Endodermal cell (in vitro differentiated cells): ENCODE data around the gene GAREM1. TPM values are rescaled to one million over a fixed set of nuclear protein-coding genes. Genes with fewer than 3 reads are reported as not detected.

ENCODE experiments used
- DNase-seq: peaks from one replicate; pipeline ENCODE4 v3.0.0-alpha.2; 2017
- H3K27ac ChIP-seq: 2 replicates; pipeline ENCODE4 v1.5.1; 2013; ENCODE audit warnings: mild to moderate bottlenecking, low read depth, low read length, moderate library complexity
- H3K27me3 ChIP-seq: 2 replicates; pipeline ENCODE4 v1.6.1; 2013; ENCODE audit warnings: mild to moderate bottlenecking, low read length, moderate library complexity; ENCODE audit not compliant: insufficient read depth, control insufficient read depth, poor library complexity, severe bottlenecking
- H3K36me3 ChIP-seq: 2 replicates; pipeline ENCODE4 v1.7.0; 2013; ENCODE audit warnings: mild to moderate bottlenecking, low read length, moderate library complexity; ENCODE audit not compliant: control insufficient read depth, insufficient read depth
- H3K4me1 ChIP-seq: one replicate; pipeline ENCODE4 v1.7.0; 2013; ENCODE audit warnings: low read length; ENCODE audit not compliant: control insufficient read depth, insufficient read depth
- H3K4me3 ChIP-seq: 2 replicates; pipeline ENCODE4 v1.5.1; 2013; ENCODE audit warnings: mild to moderate bottlenecking, low read length, moderate library complexity
- H3K9ac ChIP-seq: 2 replicates; pipeline ENCODE4 v1.6.1; 2013; ENCODE audit warnings: mild to moderate bottlenecking, low read length, moderate library complexity; ENCODE audit not compliant: poor library complexity, severe bottlenecking; ENCODE audit errors: extremely low read depth
- H3K9me3 ChIP-seq: 2 replicates; pipeline ENCODE4 v1.6.1; 2013; ENCODE audit warnings: mild to moderate bottlenecking, low read length, moderate library complexity; ENCODE audit not compliant: control insufficient read depth
- H3K27ac Mint-ChIP-seq: 2 replicates; pipeline ENCODE4 v1.8.0; 2020; ENCODE audit warnings: mixed read lengths
- H3K27me3 Mint-ChIP-seq: 2 replicates; pipeline ENCODE4 v1.8.0; 2021; ENCODE audit warnings: mild to moderate bottlenecking, mixed read lengths; ENCODE audit not compliant: insufficient read depth
- H3K36me3 Mint-ChIP-seq: 2 replicates; pipeline ENCODE4 v1.8.0; 2020; ENCODE audit warnings: low read depth, mixed read lengths
- H3K4me1 Mint-ChIP-seq: 2 replicates; pipeline ENCODE4 v1.8.0; 2020; ENCODE audit warnings: mixed read lengths
- H3K4me3 Mint-ChIP-seq: 2 replicates; pipeline ENCODE4 v1.8.0; 2020; ENCODE audit warnings: mild to moderate bottlenecking, moderate library complexity, mixed read lengths
- H3K9me3 Mint-ChIP-seq: 2 replicates; pipeline ENCODE4 v1.8.0; 2020; ENCODE audit warnings: mild to moderate bottlenecking, mixed read lengths
- CTCF ChIP-seq: fragments of 200-600 bp; sonication (generic); conservative IDR thresholded peaks from 2 replicates; pipeline ENCODE4 v1.5.0; 2021; ENCODE audit warnings: antibody characterized with exemption, mild to moderate bottlenecking
- WGBS, 2 experiments: methylation state at CpG; one replicate each; pipeline versions ENCODE4 v1.1.5 to v1.1.7; 2013; ENCODE audit warnings: missing lambda C conversion rate in 2 of 2, mixed read lengths in 1 of 2; ENCODE audit not compliant: insufficient coverage in 1 of 2, insufficient read length in 1 of 2; 5-methylcytosine and 5-hydroxymethylcytosine counted together
- long read RNA-seq, 4 experiments: library from polyadenylated mRNA in 2 of 4; library from RNA in 1 of 4; library from capped mRNA in 1 of 4; stranded (forward) in 3 of 4; unstranded in 1 of 4; transcript quantifications; one replicate each; pipeline ENCODE4 v2.0.0, GENCODE V29; 2020 to 2021; ENCODE audit warnings: inconsistent platforms in 1 of 4
- polyA plus RNA-seq, 2 experiments: library from polyadenylated mRNA; stranded (reverse); fragments of 50-300 nt; gene quantifications; one replicate each; pipeline ENCODE4 v1.2.3, GENCODE V29; 2013
- total RNA-seq, 2 donors: library from RNA; stranded (reverse); fragmentation: NEBNext Ultra II Directional in 1 of 2; extraction: Animal tissue kit (Norgen Biotek cat#: 25700) in 1 of 2; gene quantifications; 2 replicates in 1 of 2; 3 replicates in 1 of 2; pipeline ENCODE4 v1.2.1, GENCODE V29; 2021

The GAREM1 gene
- total RNA-seq = 1 to 10 TPM; 9.2 to 9.4 TPM
- polyA plus RNA-seq (2013, experiment 1 of 2) = 4.7 TPM
- polyA plus RNA-seq (2013, experiment 2 of 2) = 5.0 TPM
- long read RNA-seq, experiment 1, partial matches to known transcripts = 1 of 5 reads
- long read RNA-seq, experiment 1, other reads (novel, unspliced or antisense) = 4 of 5 reads
- long read RNA-seq, experiment 2, full-length matches to known transcripts = 8 of 12 reads
- long read RNA-seq, experiment 2, partial matches to known transcripts = 0 of 12 reads
- long read RNA-seq, experiment 2, other reads (novel, unspliced or antisense) = 4 of 12 reads
- long read RNA-seq, experiment 3, partial matches to known transcripts = 2 of 3 reads
- long read RNA-seq, experiment 3, other reads (novel, unspliced or antisense) = 1 of 3 reads
- long read RNA-seq, experiment 4, partial matches to known transcripts = 0 of 2 reads
- long read RNA-seq, experiment 4, other reads (novel, unspliced or antisense) = 2 of 2 reads

DNA sequence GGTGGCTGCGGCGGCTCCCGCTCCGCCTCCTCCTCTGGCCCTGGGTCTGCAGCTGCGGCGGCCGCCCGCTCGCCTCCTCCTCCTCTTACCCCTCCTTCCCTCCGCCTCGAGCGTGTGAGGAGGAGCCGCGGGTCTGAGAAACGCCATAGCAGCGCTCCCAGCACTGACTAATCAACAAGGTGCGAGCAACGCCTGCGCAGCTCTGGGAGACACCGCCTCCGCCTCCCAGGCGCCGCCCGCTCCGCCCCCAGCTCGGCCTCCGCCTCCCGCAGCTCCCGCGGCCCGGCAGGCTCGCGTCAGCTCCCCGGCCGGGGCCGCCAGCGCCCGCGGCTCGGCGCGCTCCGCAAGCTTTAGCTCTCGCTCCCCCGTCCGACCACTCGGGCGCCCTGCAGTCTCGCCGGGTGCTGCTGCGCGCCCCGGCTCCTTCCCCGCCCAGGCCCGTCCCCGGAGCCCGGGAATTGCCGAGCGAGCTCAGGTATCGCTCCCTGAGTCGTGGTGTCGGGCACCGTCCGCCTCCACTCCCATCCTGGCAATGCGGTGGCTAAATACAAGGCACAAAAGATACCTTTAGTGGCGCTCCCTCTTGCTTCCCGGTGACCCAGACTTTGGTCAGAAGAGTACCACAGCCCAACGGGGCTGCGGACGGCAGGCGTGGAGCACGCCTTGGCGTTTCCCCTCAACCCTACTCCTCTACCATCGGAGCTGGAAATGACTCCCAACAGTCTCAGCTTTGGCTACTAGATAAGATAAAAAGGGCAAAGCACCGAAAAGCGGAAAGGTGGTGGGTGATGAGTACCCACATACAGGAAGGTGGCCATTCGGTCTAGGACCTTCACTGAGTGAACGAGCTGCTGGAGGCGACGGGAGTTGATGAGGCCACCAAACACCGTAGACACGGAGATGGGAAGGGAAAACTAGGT is at the start of gene GAREM1:
TSS of gene GAREM1 (minus strand) at position 169 of the 920 bp plus-strand sequence. CDS start 454 bp downstream, outside the sequence.
- no peak within 1 kb of the TSS for H3K27ac ChIP-seq

GRCh38 chr18:32511147-32511546 is 40.5 kb upstream of the GAREM1 start:
- H3K27me3 Mint-ChIP-seq = no peaks in the 10 kb centered on the region
- TF ChIP-seq CTCF = no peak
- Histone ChIP-seq H3K9me3 (no peaks in the 10 kb centered on the region), H3K9ac (no peak overlapping the region), H3K4me1 (no peaks in the 10 kb centered on the region), H3K36me3 (no peaks in the 10 kb centered on the region), H3K27me3 (no peaks in the 10 kb centered on the region), H3K4me3 (no peak overlapping the region), H3K27ac (no peak overlapping the region)
- no peak overlapping the region for H3K4me3 Mint-ChIP-seq
- H3K27ac Mint-ChIP-seq = no peak overlapping the region
- no peak for DNase-seq
- no peaks in the 10 kb centered on the region for H3K4me1 Mint-ChIP-seq
- WGBS, 2 experiments = 92 to 94% methylated on average over 5 to 7 of the region's 7 CpGs
- H3K36me3 Mint-ChIP-seq = no peaks in the 10 kb centered on the region
- H3K9me3 Mint-ChIP-seq = peaks cover 2% of the 10 kb centered on the region

More for the DNA sequence above, at the start of gene GAREM1:
- Histone ChIP-seq H3K4me1 (peaks cover 11% of the 10 kb centered on the region), H3K4me3 (peak within 1 kb of the TSS; percentile 90), H3K36me3 (no peaks in the 10 kb centered on the region), H3K9ac (peak within 1 kb of the TSS; percentile 49), H3K9me3 (no peaks in the 10 kb centered on the region), H3K27me3 (peaks cover 16% of the 10 kb centered on the region)
- peaks cover 15% of the 10 kb centered on the region for H3K27me3 Mint-ChIP-seq
- no peaks in the 10 kb centered on the region for H3K9me3 Mint-ChIP-seq
- peak within 1 kb of the TSS; percentile 90 for H3K27ac Mint-ChIP-seq
- H3K4me3 Mint-ChIP-seq = peak within 1 kb of the TSS; percentile 75
- no peaks in the 10 kb centered on the region for H3K36me3 Mint-ChIP-seq
- H3K4me1 Mint-ChIP-seq = peaks cover 23% of the 10 kb centered on the region
- TF ChIP-seq CTCF = peak; percentile 72
- peak; percentile 97 for DNase-seq
- WGBS, 2 experiments = 1 to 2% methylated on average over 22 to 82 of the region's 82 CpGs

DNA sequence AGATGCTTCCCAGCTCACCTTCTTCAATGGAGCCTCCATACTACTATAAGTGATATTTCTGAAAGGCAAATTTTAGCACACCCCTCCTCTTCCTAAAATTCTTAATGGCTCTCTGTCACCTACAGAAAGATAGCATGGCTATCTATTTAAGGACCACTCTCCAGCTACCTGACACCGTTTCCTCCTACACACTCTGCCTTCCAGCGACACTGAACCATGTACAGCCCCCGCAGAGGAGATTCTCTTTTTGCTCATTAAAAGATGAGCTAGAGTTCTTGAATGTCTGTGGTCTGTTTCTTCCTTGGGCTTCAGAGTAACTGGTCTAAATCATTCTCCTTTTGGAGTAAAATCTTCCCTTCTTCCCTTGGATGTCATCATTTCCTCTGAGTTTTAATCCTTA is 38.4 kb upstream of the GAREM1 start:
- Histone ChIP-seq H3K4me1 (no peaks in the 10 kb centered on the region), H3K9ac (no peak overlapping the region), H3K9me3 (no peaks in the 10 kb centered on the region), H3K27me3 (no peaks in the 10 kb centered on the region), H3K27ac (no peak overlapping the region), H3K36me3 (no peaks in the 10 kb centered on the region), H3K4me3 (no peak overlapping the region)
- Mint-ChIP-seq H3K27ac (no peak overlapping the region), H3K4me3 (no peak overlapping the region), H3K4me1 (no peaks in the 10 kb centered on the region), H3K9me3 (no peaks in the 10 kb centered on the region), H3K36me3 (no peaks in the 10 kb centered on the region), H3K27me3 (no peaks in the 10 kb centered on the region)
- DNase-seq = no peak
- WGBS, 2 experiments = 89% methylated on average over 3 of the region's 3 CpGs; no CpG with 5 or more reads in 1 of the 2 experiments
- TF ChIP-seq CTCF = no peak
